Osteocyte (in vitro differentiated cells): Measurements from ENCODE around the gene ENO2. TPM values are rescaled to one million over a fixed set of nuclear protein-coding genes. Genes with fewer than 3 reads are reported as not detected.

ENCODE experiments used
- DNase-seq: peaks from one replicate; pipeline ENCODE4 v3.0.0; 2021; ENCODE audit warnings: mixed read lengths; ENCODE audit not compliant: unreplicated experiment; ENCODE audit errors: extremely low spot score
- H3K27ac Mint-ChIP-seq: one replicate; pipeline ENCODE4 v1.8.0; 2021; ENCODE audit warnings: mild to moderate bottlenecking, mixed read lengths; ENCODE audit not compliant: unreplicated experiment
- H3K27me3 Mint-ChIP-seq: one replicate; pipeline ENCODE4 v1.8.0; 2021; ENCODE audit warnings: mixed read lengths; ENCODE audit not compliant: unreplicated experiment
- H3K36me3 Mint-ChIP-seq: one replicate; pipeline ENCODE4 v1.8.0; 2021; ENCODE audit warnings: mixed read lengths; ENCODE audit not compliant: unreplicated experiment
- H3K4me1 Mint-ChIP-seq: one replicate; pipeline ENCODE4 v1.8.0; 2021; ENCODE audit warnings: mixed read lengths; ENCODE audit not compliant: unreplicated experiment
- H3K4me3 Mint-ChIP-seq: one replicate; pipeline ENCODE4 v1.8.0; 2021; ENCODE audit warnings: mild to moderate bottlenecking, moderate library complexity, mixed read lengths; ENCODE audit not compliant: unreplicated experiment
- H3K9me3 Mint-ChIP-seq: one replicate; pipeline ENCODE4 v1.8.0; 2021; ENCODE audit warnings: mixed read lengths; ENCODE audit not compliant: unreplicated experiment
- total RNA-seq: library from RNA; stranded (reverse); gene quantifications from 2 replicates; pipeline ENCODE4 v1.2.1, GENCODE V29; 2021
- TF ChIP-seq, protein P1 (sequence below): fragments of 200-600 bp; sonication (generic); IDR thresholded peaks from 2 replicates; pipeline ENCODE4 v1.5.0; 2021; ENCODE audit warnings: antibody characterized with exemption, mild to moderate bottlenecking, moderate library complexity

Gene ENO2
- total RNA-seq, 1 donor from 2014 or later: 24.1 TPM

GRCh38 chr12:6960593-6961277 lies 46.4 kb downstream of the ENO2 start:
- H3K4me3 Mint-ChIP-seq: no peak overlapping the region
- no peak overlapping the region for H3K27ac Mint-ChIP-seq
- TF ChIP-seq, protein P1, sequence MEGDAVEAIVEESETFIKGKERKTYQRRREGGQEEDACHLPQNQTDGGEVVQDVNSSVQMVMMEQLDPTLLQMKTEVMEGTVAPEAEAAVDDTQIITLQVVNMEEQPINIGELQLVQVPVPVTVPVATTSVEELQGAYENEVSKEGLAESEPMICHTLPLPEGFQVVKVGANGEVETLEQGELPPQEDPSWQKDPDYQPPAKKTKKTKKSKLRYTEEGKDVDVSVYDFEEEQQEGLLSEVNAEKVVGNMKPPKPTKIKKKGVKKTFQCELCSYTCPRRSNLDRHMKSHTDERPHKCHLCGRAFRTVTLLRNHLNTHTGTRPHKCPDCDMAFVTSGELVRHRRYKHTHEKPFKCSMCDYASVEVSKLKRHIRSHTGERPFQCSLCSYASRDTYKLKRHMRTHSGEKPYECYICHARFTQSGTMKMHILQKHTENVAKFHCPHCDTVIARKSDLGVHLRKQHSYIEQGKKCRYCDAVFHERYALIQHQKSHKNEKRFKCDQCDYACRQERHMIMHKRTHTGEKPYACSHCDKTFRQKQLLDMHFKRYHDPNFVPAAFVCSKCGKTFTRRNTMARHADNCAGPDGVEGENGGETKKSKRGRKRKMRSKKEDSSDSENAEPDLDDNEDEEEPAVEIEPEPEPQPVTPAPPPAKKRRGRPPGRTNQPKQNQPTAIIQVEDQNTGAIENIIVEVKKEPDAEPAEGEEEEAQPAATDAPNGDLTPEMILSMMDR: no peak
- peaks cover 18% of the 10 kb centered on the region for H3K4me1 Mint-ChIP-seq
- no peaks in the 10 kb centered on the region for H3K27me3 Mint-ChIP-seq
- H3K36me3 Mint-ChIP-seq: peaks cover 6% of the 10 kb centered on the region
- no peaks in the 10 kb centered on the region for H3K9me3 Mint-ChIP-seq
- no peak for DNase-seq

- TF ChIP-seq, protein P1: no peak
- no peak for DNase-seq
- peak overlapping the region; percentile 90 for H3K27ac Mint-ChIP-seq
- H3K27me3 Mint-ChIP-seq: no peaks in the 10 kb centered on the region
- peaks cover 10% of the 10 kb centered on the region for H3K36me3 Mint-ChIP-seq
- peaks cover 18% of the 10 kb centered on the region for H3K4me1 Mint-ChIP-seq
- no peak overlapping the region for H3K4me3 Mint-ChIP-seq
- H3K9me3 Mint-ChIP-seq: no peaks in the 10 kb centered on the region
Measured at GRCh38 chr12:6961278-6961694, 46.9 kb downstream of the ENO2 start.

DNA sequence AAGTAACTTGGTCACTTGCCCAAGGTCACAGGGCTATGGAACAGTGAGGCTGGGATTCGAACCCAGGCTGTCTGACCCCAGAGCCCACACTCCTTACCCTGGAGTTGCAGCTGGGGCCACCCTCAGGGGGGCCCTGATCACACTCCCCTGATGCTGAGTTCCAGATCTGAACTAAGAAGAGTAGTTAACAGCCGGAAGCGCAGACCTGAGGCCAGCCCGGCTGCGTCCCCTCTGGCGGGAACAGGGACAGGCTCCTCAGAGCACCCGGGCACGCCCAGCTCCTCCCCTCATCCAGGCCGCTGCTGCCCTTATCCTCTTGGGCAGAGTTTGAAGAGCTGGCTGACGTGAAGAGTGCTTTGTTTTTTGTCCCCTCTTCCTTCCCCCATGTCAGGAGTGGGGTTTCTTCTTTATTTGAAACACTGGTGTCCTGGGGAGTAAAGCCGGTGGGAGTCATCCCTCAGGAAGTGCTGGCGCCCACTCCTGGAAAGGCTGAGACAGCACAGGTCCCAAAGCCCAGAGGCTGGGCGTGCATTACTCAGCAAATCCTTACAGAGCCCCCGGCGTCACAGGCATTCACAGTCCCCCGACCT lies 47.4 kb downstream of the ENO2 start:
- DNase-seq: no peak
- TF ChIP-seq, protein P1: peak; percentile 60

DNA sequence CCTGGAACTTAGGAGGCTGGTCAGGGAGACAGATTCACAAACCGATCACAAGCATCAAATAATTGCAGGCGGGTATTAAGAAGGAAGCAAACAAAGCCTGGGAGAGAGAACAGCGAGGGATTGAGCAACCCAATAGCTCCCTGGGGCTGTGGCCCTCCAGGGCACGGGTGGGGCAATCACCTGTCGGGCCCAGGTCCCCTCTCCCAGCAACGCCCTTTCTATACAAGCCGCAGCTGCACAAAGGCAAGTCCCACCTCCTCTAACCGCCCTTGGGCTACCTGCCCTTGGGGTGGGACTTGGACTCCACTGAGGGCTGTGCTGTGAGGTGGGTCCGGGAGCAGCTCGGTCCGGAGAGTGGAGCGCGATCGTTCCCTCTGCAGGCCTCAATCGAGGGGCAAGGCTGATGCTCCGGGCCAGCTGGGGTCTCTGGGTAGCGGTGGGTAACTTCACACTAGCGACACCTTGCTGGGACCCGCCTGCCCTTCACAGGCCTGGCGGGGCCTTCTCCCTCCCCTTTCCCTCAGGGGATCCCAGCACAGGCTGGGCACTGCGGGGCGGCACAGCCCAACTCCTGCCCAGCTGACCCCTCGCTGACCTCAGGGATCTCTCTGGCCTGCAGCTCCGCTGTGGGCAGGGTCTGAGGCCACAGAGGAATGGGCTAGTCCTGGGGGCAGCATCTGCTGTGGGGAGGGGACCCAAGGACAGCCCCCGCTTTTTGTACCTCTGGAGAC lies 48.1 kb downstream of the ENO2 start:
- Mint-ChIP-seq H3K27me3 (no peaks in the 10 kb centered on the region), H3K4me3 (peak overlapping the region; percentile 59), H3K36me3 (peaks cover 13% of the 10 kb centered on the region), H3K9me3 (no peaks in the 10 kb centered on the region), H3K27ac (peak overlapping the region; percentile 90), H3K4me1 (peaks cover 18% of the 10 kb centered on the region)
- TF ChIP-seq, protein P1: no peak
- no peak for DNase-seq

More for the DNA sequence above, 47.4 kb downstream of the ENO2 start:
- H3K9me3 Mint-ChIP-seq: no peaks in the 10 kb centered on the region
- peak overlapping the region; percentile 90 for H3K27ac Mint-ChIP-seq
- peaks cover 13% of the 10 kb centered on the region for H3K36me3 Mint-ChIP-seq
- H3K27me3 Mint-ChIP-seq: no peaks in the 10 kb centered on the region
- H3K4me3 Mint-ChIP-seq: peak overlapping the region; percentile 59
- peaks cover 18% of the 10 kb centered on the region for H3K4me1 Mint-ChIP-seq
